ENCODE results near the gene FANCG.
A peak's percentile ranks its signal among the peaks of the same experiment; 100 is the strongest.

Gene FANCG

DNA sequence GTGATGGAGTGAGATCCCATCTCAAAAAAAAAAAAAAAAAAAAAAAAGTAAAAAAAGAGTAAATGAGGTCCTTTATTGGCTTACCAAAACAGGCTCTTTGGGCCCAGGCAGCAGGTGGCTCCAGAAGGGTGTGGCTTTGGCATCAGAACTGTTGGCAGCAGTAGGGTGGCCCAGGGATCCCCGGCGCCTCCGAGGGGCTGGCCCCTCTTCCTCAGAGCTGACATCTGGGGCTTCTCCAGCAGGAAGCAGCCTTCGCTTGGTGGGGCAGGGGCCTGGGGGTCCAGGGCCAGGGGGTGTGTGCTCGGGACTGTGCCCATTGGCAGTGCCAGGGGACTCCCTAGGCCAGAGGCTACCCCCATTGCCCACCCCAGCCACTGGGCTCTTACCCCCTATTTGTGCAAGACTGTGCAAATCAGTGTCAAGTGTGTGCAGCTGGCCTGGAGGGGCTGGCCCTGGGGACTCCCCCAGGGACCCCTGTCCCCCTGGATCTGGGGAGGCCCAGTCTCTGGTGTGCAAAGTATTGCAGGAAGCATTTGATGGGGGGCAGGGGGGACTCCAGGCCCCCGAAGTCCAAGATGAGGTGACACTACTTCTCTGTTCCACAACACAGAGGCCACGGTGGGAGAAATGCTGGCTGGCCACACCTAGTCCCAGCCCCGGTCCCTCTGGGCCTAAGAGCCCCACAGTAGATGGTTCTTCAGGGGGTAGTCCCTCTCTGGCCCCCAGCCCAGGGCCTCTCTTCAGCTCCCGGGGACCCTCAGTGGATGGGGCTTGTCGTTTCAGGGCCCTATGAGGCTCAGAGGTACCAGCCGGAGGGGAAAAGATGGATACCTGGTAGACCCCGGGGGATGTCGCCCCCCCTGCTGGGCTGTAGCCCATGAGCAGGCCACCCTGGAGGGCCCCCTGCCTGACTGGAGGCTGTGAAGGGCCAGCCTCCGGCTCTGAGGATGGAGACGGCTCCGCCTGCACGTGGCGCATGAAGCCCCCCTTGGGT is 27.9 kb upstream of the FANCG start:
- TF ChIP-seq, protein P1, sequence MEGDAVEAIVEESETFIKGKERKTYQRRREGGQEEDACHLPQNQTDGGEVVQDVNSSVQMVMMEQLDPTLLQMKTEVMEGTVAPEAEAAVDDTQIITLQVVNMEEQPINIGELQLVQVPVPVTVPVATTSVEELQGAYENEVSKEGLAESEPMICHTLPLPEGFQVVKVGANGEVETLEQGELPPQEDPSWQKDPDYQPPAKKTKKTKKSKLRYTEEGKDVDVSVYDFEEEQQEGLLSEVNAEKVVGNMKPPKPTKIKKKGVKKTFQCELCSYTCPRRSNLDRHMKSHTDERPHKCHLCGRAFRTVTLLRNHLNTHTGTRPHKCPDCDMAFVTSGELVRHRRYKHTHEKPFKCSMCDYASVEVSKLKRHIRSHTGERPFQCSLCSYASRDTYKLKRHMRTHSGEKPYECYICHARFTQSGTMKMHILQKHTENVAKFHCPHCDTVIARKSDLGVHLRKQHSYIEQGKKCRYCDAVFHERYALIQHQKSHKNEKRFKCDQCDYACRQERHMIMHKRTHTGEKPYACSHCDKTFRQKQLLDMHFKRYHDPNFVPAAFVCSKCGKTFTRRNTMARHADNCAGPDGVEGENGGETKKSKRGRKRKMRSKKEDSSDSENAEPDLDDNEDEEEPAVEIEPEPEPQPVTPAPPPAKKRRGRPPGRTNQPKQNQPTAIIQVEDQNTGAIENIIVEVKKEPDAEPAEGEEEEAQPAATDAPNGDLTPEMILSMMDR (IDR thresholded peaks at IDR 0.05; ENCODE audit: low read depth, low read length), result no peak
- H3K4me3 ChIP-seq (replicated peaks in 1 of 2; ENCODE audit: low read depth in 2 of 2, low read length in 2 of 2), result no peak overlapping the region
- DNase-seq (ENCODE audit: low read depth in 2 of 2), result no peak

DNA sequence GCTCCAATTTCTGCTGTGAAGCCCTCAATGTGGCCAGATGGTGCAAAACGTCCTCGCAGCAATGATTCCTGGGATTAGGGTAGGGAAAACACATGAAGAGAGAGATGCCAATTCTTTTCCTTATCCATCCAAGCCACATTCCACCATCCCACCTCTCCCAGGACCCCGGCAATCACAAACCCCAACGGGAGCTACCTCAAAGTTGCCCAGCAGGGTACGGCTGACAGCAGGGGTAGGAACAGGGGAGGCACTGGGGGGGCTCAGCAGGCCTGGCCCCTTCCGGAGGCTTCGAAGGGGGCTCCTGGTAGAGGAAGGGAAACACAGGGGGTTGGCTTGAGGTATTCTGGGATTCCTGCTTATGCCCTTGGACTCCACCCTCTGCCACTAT is 26.6 kb upstream of the FANCG start:
- DNase-seq (ENCODE audit: low read depth in 2 of 2), result no peak
- TF ChIP-seq, protein P1 (IDR thresholded peaks at IDR 0.05; ENCODE audit: low read depth, low read length), result no peak
- no peak overlapping the region for H3K4me3 ChIP-seq (replicated peaks in 1 of 2; ENCODE audit: low read depth in 2 of 2, low read length in 2 of 2)

DNA sequence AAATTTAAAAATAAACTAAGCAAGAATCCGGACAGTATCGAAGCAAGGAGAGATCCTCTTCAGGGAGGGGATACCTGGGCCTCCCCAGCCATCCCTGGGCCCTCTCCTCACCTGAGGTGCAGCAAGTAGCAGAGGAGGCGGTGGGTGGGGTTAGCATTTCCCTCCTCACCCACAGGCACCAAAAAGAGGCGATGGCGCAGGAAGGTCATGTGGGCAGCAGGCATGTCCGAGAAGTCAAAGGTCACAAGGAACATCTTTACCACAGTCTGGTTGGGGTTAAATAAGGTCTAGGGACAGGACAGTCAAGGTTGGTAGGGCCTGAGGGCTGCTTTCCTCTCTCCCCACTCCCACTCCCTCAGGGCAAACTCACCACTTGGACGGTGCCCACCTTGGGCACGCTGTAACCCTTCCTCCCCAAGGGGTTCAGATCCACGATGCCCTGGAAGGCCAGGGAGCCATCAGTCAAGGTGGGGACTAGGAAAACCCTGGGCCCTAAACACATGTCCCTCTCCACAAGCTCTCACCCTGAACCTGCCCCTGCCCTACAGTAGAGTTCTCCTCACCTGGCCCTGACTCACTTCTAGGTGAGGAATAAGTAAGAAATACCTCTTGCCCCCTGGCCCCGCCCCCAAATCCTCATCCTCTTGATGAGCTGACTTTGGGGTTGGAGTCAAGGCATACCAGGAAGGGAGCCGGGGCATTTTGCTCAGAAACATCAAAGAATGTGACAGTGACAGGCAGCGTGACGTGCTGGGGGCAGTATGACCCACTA is 26.0 kb upstream of the FANCG start:
- TF ChIP-seq, protein P1 (IDR thresholded peaks at IDR 0.05; ENCODE audit: low read depth, low read length), result no peak
- H3K4me3 ChIP-seq (replicated peaks in 1 of 2; ENCODE audit: low read depth in 2 of 2, low read length in 2 of 2), result no peak overlapping the region

DNA sequence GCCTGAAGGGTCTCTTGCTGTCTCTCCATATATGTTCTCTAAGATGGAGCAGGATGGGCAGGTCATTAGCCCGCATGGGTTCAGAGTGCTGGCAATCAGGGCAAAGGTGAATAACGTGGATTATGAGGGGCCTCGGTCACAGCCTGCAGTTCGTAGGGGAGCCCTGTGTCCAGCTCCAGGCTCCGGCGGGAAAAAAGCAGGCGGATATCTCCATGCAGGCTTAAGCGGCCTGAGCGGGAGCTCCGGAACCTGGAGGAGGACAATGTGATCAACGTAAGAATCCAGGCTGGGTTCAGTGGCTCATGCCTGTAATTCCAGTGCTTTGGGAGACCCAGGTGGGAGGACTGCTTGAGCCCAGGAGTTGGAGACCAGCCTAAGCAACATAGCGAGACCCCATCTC is 25.4 kb upstream of the FANCG start:
- H3K4me3 ChIP-seq (replicated peaks in 1 of 2; ENCODE audit: low read depth in 2 of 2, low read length in 2 of 2), result no peak overlapping the region
- TF ChIP-seq, protein P1 (IDR thresholded peaks at IDR 0.05; ENCODE audit: low read depth, low read length), result no peak
- DNase-seq (ENCODE audit: low read depth in 2 of 2), result no peak

More for the DNA sequence above, 26.0 kb upstream of the FANCG start:
- no peak for DNase-seq (ENCODE audit: low read depth in 2 of 2)

DNA sequence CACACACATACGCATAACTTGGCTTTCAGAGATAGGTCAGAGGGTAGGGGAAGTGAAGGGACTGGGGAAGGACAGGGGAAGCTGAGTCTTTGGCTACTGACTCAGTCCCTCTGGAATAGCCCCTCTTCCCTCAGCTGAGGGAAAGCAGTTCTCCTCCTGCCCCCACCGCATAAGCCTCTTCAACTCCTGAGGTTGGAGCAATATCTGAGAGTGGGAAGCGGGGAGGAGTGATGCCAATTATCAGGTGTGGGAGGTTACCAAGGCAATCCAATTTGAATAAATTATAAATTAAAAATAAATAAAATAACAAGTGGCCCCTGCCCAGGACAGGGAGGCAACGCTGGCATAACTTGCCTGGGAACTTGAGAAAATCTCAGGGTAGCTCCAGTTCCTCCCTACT is 24.8 kb upstream of the FANCG start:
- TF ChIP-seq, protein P1 (IDR thresholded peaks at IDR 0.05; ENCODE audit: low read depth, low read length), result no peak
- DNase-seq (ENCODE audit: low read depth in 2 of 2), result no peak
- H3K4me3 ChIP-seq (replicated peaks in 1 of 2; ENCODE audit: low read depth in 2 of 2, low read length in 2 of 2), result no peak overlapping the region

DNA sequence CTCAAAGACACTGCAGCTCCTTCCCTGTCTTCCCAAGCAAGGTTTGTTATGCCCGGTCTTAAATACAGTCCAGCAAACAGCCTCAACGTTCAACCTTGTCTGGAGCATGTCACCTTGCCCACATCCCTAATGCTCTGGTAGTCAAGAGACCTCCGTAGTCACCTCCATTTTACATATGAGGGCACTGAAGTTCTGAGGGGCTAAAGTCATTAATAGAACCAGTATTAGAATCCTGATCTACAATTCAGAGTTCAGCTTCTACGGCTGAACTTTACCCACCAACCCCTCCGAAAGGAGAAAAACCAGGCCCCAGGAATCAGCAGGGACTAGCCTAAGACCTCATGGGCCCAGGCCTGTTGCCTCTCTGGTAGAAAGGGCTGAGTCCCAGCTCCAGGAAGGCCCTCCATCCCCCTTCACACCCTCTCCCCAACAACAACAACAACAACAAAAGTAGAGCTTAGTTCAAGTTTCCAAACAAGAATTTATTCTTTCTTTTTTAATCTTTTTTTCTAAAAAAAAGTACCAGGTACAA is 24.0 kb upstream of the FANCG start:
- TF ChIP-seq, protein P1 (IDR thresholded peaks at IDR 0.05; ENCODE audit: low read depth, low read length), result no peak
- no peak for DNase-seq (ENCODE audit: low read depth in 2 of 2)
- peak overlapping the region; percentile 74 to 77 for H3K4me3 ChIP-seq (replicated peaks in 1 of 2; ENCODE audit: low read depth in 2 of 2, low read length in 2 of 2)
